HG03469 (cell line): ENCODE data around the gene B3GALNT2.
"Not testable (repeated sequence)": the region's sequence is repeated elsewhere in the genome, so short reads cannot be mapped to it uniquely, and the experiment has no call there.

Source experiments
- ATAC-seq: cut with Tn5 transposase; IDR thresholded peaks from one replicate; pipeline ENCODE4 v1.9.1; 2021; ENCODE audit warnings: mild to moderate bottlenecking, moderate library complexity, moderate number of reproducible peaks; ENCODE audit not compliant: unreplicated experiment

The B3GALNT2 gene

DNA sequence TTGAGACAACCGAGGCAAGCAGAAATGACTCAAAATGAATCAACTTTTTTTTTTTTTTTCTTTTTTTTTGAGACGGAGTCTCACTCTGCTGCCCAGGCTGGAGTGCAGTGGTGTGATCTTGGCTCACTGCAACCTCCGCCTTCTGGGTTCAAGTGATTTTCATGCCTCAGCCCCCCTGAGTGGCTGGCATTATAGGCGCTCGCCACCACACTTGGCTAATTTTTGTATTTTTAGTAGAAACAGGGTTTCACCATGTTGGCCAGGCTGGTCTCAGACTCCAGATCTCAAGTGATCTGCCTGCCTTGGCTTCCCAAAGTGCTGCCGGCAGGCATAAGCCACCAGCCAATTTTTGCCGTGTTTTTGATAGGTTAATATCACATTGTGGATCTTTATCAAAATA, 46.4 kb downstream of the B3GALNT2 start:
- not testable (repeated sequence) for ATAC-seq

DNA sequence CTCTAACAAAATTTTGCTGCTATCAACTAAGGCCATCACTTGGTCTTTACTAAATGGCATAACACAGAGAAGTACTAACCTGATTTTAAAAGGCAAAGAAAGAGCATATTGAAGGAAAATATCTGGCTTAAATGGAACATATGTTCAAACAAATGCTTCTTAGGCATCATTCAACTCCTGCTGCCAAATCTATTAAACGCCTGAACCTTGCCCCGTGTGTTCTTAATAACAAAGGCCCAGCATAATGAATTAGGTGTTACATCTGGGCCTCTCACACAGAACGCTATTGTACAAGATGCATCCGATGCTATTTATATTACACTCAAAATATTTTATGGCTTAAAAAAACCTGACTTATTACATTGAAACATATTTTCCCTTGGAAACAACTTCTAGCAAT, 48.4 kb downstream of the B3GALNT2 start:
- ATAC-seq: no peak

DNA sequence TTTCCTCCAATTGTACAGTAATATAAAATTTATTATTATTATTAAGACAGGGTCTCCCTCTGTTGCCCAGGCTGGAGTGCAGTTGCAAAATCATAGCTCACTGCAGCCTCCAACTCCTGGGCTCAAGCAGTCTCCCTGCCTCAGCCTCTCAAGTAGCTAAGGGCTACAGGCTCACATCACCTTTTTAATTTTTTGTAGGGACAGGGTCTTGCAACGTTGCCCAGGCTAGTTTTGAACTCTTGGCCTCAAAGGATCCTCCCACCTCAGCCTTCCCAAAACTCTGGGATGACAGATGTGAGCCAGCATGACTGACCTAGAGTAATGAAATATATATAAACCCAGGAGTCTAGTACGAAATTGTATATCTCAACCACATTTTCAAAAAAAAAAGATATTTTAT, 49.2 kb downstream of the B3GALNT2 start:
- ATAC-seq: no peak

DNA sequence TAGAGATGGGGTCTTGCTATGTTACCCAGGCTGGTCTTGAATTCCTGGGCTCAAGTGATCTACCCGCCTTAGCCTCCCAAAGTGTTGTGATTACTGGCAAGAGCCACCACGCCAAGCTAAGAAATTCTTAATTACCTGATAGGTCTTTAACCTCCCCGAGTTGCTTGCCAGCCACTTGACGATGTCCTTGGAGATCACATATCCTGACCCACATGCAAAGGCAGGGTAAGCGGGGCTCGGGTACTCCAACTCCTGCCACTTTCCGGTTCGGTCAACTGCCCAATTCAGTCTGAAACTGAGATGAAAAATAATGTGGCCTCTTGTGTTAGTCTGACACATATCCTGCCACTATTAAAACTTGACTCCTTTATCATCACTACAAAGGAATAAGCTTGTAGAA, 50.2 kb downstream of the B3GALNT2 start:
- no peak for ATAC-seq

DNA sequence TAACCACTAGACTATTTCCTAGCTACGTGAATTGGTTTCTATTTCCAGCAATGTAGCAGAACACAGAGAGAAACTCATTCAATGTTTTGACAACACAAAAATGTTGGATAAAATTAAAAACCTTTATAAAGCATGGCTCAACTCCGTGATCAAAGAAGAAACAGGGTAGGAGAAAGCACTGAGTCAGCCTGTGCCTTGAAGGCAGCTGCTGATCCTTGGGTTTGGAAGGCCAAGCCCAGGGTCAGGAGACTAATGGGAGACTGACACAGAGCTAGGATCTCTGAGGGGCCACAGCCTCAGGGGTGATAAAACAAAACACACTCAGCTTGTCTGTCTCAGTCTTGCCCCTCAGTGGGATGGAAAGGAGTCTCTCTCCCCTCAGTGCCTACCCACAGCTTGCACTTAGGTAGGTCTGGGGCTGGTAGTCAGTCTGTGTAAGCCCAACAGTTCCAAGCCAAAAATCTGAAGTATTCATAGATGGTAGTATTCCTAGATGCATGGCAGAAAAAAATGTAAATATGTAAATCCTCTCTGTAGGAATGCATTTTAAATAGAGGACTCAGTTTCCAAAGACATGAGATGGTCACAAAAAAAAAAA, 53.3 kb downstream of the B3GALNT2 start:
- ATAC-seq: no peak

DNA sequence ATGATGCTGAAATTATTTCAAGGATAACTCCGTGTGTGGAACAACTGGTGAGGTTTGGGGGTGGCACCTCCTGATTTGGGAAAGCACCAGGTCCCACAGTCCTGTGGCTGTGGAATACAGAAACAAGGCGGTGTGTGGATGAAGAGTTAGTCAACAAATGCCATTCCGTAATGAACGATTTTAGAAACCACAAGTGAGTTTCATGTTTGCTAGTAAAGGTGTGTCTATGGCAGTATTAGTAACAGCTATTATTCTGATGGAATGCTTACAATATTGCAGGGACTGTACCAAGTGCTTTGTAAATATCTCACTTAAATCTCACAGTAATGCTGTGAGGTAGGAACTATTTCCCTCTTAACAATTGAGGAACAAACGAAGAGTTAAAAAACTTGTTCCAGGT, 53.8 kb downstream of the B3GALNT2 start:
- ATAC-seq: no peak

DNA sequence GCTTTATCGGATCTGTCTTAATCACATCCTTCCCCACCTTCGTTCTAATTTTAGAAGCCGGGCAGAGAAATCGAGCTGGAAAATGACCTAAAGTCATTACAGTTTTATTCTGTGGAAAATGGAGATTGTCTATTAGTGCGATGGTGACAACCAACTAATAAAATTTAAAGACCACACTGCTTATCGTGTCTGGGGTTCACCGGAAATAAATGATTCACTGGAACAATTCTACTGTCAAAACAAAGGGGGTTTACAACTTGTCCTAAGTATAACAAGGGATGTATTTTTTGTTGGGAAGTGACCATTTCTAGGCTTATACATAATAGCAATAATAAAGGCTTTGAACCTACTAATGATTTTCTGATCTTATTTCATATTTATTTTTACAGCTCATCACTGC, 55.6 kb downstream of the B3GALNT2 start:
- no peak for ATAC-seq

DNA sequence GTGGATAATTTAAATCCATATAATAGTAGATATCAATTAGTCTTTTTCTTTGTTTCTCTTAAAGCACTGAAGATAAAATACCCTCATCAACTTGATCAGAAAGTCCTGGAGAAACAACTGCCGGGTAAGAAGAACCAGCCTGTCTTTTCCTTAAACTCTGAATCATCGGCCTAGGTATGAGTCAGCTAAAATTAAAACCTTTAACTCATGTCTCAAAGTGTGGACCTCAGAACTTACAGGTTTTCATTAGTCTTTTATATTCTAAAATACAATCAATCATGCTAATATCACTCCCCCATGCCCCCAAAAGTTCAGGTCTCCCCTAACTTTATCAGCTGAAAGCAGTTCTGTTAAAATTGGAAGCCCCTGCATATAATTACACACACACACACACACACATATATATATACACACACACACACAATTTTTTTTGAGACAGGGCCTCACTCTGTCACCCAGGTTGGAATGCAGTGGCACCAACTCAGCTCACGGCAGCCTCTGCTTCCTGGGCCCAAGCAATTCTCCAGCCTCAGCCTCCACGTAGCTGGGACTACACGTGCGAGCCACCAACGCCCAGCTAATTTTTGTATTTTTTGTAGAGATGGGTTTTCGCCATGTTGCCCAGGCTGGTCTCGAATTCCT, 61.3 kb downstream of the B3GALNT2 start:
- ATAC-seq: no peak

DNA sequence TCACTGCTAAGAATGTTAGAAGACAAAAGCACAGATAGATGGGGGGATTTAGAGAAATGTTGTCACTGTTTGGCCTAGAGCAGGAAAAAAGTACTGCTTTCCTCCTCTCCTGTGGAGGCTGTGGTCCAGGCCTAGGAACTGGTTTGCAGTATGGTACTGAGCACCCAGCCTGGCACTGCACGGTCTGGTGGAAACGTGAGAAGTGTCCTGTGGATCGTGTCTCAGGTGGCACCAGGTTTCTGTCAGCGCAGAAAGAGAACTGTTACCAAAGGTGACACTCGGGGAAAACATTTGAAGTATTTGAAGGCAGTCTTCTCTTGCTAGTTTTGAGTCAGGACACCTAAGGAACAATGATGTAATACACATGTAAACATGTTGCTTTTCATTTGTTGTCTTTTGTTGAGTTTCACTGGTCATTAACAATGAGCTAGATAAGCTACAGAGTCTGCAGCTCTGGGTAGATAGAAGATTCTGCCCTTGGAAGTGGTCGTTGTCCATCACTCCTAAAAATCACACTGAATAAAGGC, 63.0 kb downstream of the B3GALNT2 start:
- no peak for ATAC-seq

DNA sequence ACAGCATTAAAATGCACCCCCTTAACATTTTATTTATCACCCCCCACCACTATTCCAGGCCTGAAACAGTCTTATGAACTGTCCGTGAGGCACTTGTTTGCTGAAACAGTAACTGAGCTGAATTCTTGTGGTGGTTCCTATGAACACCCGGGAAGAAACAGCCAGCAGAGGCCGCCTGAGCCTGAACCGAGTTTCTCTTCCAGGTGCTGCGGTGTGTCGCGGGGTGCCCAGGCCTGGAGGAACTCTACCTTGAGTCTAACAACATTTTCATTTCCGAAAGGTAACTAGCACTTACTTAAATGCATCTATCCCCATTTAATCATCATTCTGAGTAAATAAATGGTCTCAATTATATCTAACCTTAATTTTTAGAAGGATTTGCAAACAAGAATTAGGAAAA, 70.3 kb downstream of the B3GALNT2 start:
- ATAC-seq: no peak

DNA sequence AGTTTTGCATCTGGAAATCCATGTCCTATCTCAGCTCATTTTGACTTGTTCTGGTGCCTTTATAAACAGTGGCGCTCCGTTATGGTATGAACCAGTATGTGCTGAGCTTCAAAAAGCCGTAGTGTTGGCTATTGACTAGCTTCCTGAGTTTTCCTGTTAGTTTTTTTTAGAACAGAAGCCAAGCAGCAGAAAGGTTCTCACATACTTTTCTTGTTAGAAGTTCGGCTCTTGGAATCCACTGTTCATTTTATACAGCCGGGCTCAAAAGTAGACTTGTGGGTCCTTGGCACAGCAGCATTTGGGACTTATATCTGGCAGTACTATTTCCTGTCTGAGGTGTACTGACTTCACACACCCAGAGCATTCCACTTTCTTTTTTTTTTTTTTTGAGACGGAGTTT, 73.3 kb downstream of the B3GALNT2 start:
- no peak for ATAC-seq

DNA sequence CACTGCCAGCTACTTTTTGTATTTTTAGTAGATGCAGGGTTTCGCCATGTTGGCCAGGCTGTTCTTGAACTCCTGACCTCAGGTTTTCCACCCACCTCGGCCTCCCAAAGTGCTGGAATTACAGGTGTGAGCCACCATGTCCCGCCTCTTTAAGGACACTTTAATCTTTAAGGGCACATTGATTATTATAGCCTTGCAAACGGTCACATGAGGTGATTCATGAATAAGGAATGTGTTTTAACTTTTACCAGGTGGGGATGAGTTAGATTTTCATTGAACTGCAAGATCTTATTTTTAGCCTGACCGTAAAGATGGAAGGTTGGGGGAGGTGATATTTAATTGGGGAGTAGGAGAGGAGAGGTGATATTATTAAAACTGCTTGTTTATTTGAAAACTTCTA, 75.1 kb downstream of the B3GALNT2 start:
- ATAC-seq: no peak

DNA sequence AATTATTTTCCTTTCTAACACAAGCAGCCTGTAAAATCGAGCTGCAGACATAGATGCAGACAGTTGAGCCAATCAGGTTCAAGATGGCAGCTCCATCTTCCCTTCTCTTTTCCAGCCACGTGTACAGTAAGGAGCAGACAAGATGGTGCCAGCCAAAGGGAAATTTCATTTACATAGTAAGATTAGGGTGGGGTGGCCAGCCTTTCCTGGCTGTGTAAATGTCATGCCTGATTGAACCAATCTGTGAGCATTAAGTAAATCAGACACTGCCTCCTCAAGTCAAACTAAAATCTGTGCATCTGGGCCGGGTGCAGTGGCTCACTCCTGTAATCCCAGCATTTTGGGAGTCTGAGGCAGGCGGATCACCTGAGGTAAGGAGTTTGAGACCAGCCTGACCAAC, 76.8 kb downstream of the B3GALNT2 start:
- no peak for ATAC-seq

DNA sequence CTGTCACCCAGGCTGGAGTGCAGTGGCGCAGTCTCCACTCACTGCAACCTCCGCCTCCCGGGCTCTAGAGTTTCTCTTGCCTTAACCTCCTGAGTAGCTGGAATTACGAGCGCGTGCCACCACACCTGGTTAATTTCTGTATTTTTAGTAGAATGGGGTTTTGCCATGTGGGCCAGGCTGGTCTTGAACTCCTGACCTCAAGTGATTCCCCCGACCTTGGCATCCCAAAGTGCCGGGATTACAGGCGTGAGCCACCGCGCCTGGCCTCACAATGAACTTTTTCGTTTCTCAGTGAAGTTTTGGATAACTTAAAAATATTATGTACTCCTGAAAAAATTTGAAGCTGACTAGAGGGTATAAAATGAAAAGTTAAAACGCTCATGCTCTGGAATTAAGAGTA, 77.6 kb downstream of the B3GALNT2 start:
- ATAC-seq: no peak

DNA sequence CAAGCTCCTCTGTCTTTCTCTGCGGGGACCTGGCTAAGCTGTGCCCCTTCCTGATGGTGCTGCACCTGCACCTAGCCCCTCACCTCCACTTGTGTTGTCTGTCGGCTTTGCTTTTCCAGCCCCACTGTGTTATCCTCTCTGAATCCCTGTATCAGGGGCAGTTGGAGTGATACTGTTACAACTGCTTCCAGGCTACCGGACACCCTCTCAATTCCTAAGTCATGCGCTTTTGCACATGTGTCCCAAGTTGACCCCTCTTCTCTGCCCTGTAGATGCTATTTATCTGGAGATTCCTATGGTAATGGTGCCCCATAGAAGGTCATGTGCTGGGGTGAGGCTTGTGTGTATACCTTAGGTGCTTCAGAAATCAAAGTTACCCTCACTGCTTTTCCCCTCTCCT, 78.1 kb downstream of the B3GALNT2 start:
- ATAC-seq: no peak

DNA sequence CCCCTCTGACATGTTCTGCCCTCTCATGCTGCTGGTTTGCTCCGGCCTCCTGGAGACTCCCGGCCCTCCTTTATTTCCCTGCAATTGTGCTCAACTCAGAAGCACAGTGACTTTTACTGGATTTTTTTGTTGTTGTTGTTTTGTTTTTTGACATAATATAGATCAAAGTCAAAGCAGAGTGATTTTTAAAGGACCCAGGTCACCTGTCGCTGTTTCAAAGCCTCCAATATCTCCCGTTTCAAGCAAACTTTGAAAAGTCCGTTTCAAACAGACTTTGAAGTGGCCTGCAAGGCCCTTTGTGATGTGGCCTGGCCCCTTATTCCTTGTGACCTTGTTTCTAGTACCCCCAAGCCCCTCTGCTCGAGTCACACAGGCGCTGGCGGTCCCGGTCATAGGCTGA, 78.9 kb downstream of the B3GALNT2 start:
- ATAC-seq: no peak

DNA sequence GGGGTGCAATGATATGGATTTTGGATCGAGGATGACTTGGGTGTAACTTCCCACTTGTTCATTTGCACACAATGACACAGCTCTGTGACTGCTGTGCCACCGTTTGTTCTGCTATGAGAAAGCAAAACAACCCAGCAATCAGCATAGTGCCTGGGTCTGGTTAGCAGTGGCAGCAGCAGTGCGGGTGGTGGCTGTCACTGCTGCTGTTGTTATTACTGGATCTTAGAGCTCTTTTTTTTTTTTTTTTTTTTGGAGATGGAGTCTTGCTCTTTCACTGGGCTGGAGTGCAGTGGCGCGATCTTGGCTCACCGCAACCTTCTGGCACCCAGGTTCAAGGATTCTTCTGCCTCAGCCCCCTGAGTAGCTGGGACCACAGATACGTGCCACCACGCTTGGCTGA, 80.2 kb downstream of the B3GALNT2 start:
- ATAC-seq: no peak

DNA sequence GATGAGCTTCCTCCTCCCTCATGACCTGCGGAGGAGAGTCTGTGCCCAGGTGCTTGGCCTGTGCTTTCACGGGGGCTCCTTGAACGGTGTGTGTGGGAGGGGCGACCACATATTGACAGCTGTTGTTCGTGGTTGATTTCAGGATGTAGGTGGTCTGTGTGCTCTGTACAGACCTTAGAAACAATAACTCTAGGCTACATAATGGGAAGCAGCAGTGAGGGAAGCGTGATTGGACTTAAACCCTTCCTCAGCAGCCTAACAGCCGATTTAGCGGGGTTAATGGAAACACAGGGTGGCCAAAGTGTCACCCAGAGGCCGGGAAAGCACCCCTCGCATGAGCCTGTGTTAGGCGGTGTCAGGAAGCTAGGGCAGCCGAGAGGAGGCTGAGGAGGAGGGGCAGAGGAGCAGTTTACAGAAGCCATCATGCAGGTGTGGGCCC, 81.0 kb downstream of the B3GALNT2 start:
- ATAC-seq: no peak

DNA sequence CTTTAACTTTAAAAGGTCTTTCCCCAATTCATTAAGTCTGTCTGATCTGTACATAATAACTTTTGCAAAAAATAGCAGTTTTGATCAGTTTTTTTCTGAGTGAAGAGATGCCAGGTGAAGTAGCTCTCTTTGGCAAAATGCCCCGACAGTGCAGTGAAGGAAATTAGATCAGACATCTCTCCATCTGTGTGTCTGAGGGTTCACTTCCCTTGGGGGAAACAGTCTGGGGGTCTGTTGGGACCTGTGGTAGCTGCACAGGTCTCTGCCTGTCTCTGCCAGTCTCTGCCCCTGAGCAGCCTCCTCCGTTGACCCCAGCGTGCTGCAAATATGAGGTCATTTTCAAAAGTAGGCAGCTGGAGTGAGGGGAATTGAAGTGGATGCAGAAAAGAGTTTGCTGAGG, 82.5 kb downstream of the B3GALNT2 start:
- ATAC-seq: no peak

DNA sequence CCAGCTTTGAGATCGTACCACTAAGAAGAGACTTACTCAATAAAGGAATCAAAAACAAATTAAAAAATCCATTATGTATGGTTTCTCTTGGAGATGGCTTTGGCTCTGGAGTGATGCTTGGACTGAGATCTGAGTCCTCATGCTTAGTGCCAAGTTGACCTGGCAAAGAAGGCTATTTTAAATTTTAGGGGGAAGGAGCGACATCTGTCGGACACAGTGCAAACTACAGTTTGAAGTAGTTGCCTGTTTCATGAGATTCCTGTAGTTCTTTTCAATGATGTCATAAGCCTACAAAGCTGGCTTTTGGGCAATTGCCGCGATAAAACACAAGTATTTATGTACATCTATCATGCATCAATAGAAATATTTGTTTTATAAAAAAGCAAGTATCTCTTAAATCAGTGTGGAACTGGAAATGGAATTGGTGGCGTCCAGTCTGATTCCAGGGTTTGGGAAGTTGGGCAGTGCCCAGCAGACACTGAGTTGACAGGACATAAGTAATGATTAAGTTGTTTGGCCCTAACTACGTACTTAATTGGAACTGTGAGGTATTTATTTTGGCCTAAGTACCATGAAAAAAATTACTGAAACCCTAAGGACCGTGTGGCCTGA, 87.1 kb downstream of the B3GALNT2 start:
- ATAC-seq: peak; percentile 46

DNA sequence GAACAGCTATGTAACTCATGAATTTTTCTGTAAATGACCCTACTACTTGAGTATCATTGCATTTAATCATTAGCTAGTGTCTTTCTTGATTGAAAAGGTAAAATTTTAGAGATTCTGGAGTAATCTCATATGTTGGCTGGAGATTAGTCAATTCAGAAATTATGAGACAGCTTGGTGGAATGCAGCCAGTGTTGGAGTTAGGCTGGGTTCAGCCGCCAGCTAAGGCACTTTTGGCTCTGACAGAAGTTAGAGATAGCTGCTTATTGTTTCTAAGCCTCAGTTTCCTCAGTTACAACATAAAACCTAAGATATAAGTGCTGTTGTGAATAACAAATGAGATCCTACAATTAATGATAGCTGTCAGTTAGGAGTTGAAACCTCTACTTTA, 87.6 kb downstream of the B3GALNT2 start:
- ATAC-seq: no peak
